ENCODE measurements around the gene CLEC4F. TPM values are rescaled to one million over a fixed set of nuclear protein-coding genes. Genes with fewer than 3 reads are reported as not detected.

The CLEC4F gene
- total RNA-seq, 1 donor from 2014 or later = not detected

DNA sequence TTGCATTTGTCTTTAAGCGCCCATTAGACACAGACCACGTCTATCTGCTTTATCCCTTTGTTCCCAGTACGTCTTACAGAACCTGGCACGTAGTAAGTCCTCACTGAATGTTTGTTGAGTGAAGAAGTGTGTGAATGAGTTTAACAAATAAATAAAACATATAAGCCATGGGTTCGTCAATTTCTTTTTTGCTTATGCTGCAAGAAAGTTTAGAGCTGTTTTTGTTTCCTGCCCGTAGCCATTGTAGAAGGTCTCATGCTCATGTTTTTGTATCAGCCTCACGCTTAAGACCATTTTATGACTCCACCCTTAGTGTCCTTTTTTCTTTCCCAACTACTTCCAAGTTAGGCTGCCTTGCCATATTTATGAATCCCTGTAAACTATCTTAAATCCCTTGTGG, 54.9 kb downstream of the CLEC4F start:
- Histone ChIP-seq H3K9me3 (ENCODE audit: control insufficient read depth in 3 of 3, low read length in 3 of 3) (no peaks in the 10 kb centered on the region), H3K27me3 (ENCODE audit: control insufficient read depth in 3 of 3, insufficient read depth in 3 of 3, low read length in 3 of 3) (peaks cover 29 to 40% (median 36%) of the 10 kb centered on the region in 3 donors), H3K4me3 (ENCODE audit: low read length in 3 of 3) (no peak overlapping the region)

GRCh38 chr2:70759446-70759845, 61.0 kb downstream of the CLEC4F start:
- no peak overlapping the region for H3K27ac ChIP-seq (ENCODE audit: low read depth, low read length)
- no peaks in the 10 kb centered on the region for H3K36me3 ChIP-seq (ENCODE audit: control insufficient read depth in 3 of 3, insufficient read depth in 3 of 3, low read length in 3 of 3)
- peaks cover 7 to 25% (median 9%) of the 10 kb centered on the region in 3 donors for H3K27me3 ChIP-seq (ENCODE audit: control insufficient read depth in 3 of 3, insufficient read depth in 3 of 3, low read length in 3 of 3)
- H3K9me3 ChIP-seq (ENCODE audit: control insufficient read depth in 3 of 3, low read length in 3 of 3) = no peaks in the 10 kb centered on the region
- H3K9ac ChIP-seq (ENCODE audit: low read depth in 1 of 3, low read length in 3 of 3) = no peak overlapping the region
- H3K4me1 ChIP-seq (ENCODE audit: control insufficient read depth in 3 of 3, insufficient read depth in 3 of 3, low read length in 3 of 3) = no peaks in the 10 kb centered on the region
- no peak overlapping the region for H3K4me3 ChIP-seq (ENCODE audit: low read length in 3 of 3)

More for the DNA sequence above, 54.9 kb downstream of the CLEC4F start:
- Histone ChIP-seq H3K36me3 (ENCODE audit: control insufficient read depth in 3 of 3, insufficient read depth in 3 of 3, low read length in 3 of 3) (no peaks in the 10 kb centered on the region), H3K27ac (ENCODE audit: low read depth, low read length) (no peak overlapping the region), H3K9ac (ENCODE audit: low read depth in 1 of 3, low read length in 3 of 3) (no peak overlapping the region), H3K4me1 (ENCODE audit: control insufficient read depth in 3 of 3, insufficient read depth in 3 of 3, low read length in 3 of 3) (peaks cover 5 to 8% (median 7%) of the 10 kb centered on the region in 3 donors)

Small RNAs within 50 kb of the gene (small RNA-seq; reads per million reads assigned to genes)
- not detected for gene HMGN2P21

Other genes starting within 250 kb of the CLEC4F start
- gene ADD2, start 52.4 kb downstream of the CLEC4F start, total RNA-seq = 2.6 TPM
- gene FIGLA, start 30.0 kb downstream of the CLEC4F start, total RNA-seq = not detected
- under 0.01 TPM for gene CD207, start 15.2 kb upstream of the CLEC4F start, total RNA-seq
- gene VAX2, start 80.0 kb upstream of the CLEC4F start, total RNA-seq = 1.0 TPM
- 1.6 TPM for gene ATP6V1B1, start 115.3 kb upstream of the CLEC4F start, total RNA-seq
- 0.52 TPM for gene ANKRD53, start 158.0 kb upstream of the CLEC4F start, total RNA-seq
- gene TEX261, start 174.3 kb upstream of the CLEC4F start, total RNA-seq = 11.0 TPM
- 35.0 TPM for gene NAGK, start 248.0 kb upstream of the CLEC4F start, total RNA-seq